Retinal pigment epithelial cell (primary cell): ENCODE measurements around the gene RNU6-1.

Experiments used
- DNase-seq: peaks from one replicate; pipeline ENCODE4 v3.0.0-alpha.2; 2010; ENCODE audit warnings: low read depth
- H3K4me3 ChIP-seq: 2 replicates; pipeline ENCODE4 v1.5.1; 2011; ENCODE audit warnings: mild to moderate bottlenecking, low read length, control low read depth, moderate library complexity
- CTCF ChIP-seq: conservative IDR thresholded peaks from 2 replicates; pipeline ENCODE4 v1.5.1; 2011; ENCODE audit warnings: low read depth, low read length, control low read depth, inconsistent platforms

Gene RNU6-1

GRCh38 chr15:67850336-67850735 is 10.5 kb upstream of the RNU6-1 start:
- no peak for TF ChIP-seq CTCF
- H3K4me3 ChIP-seq, result no peak overlapping the region

GRCh38 chr15:67849538-67849937 is 9.7 kb upstream of the RNU6-1 start:
- no peak overlapping the region for H3K4me3 ChIP-seq
- TF ChIP-seq CTCF, result no peak
- DNase-seq, result no peak

More at GRCh38 chr15:67850336-67850735, 10.5 kb upstream of the RNU6-1 start:
- DNase-seq, result no peak

GRCh38 chr15:67845974-67846373 is 6.1 kb upstream of the RNU6-1 start:
- no peak for TF ChIP-seq CTCF
- no peak overlapping the region for H3K4me3 ChIP-seq
- no peak for DNase-seq

GRCh38 chr15:67843571-67844387 is 3.9 kb upstream of the RNU6-1 start:
- no peak for TF ChIP-seq CTCF
- peak; percentile 58 for DNase-seq

GRCh38 chr15:67843092-67843501 is 3.3 kb upstream of the RNU6-1 start:
- peak; percentile 3 for TF ChIP-seq CTCF
- H3K4me3 ChIP-seq, result no peak overlapping the region
- no peak for DNase-seq

More at GRCh38 chr15:67843571-67844387, 3.9 kb upstream of the RNU6-1 start:
- H3K4me3 ChIP-seq, result no peak overlapping the region

GRCh38 chr15:67841513-67841762 is 1.6 kb upstream of the RNU6-1 start:
- DNase-seq, result no peak
- TF ChIP-seq CTCF, result no peak
- no peak overlapping the region for H3K4me3 ChIP-seq

- DNase-seq, result no peak
- TF ChIP-seq CTCF, result no peak
Measured at GRCh38 chr15:67840749-67841512, 1.1 kb upstream of the RNU6-1 start.

More at GRCh38 chr15:67840749-67841512, 1.1 kb upstream of the RNU6-1 start:
- peak overlapping the region; percentile 96 for H3K4me3 ChIP-seq
